Measurements from ENCODE around the gene ID1. TPM values are rescaled to one million over a fixed set of nuclear protein-coding genes. Genes with fewer than 3 reads are reported as not detected.

The ID1 gene, protein sequence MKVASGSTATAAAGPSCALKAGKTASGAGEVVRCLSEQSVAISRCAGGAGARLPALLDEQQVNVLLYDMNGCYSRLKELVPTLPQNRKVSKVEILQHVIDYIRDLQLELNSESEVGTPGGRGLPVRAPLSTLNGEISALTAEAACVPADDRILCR
- 298 TPM for polyA plus RNA-seq (2013, experiment 1 of 2)
- 282 TPM for polyA plus RNA-seq (2013, experiment 2 of 2)

DNA sequence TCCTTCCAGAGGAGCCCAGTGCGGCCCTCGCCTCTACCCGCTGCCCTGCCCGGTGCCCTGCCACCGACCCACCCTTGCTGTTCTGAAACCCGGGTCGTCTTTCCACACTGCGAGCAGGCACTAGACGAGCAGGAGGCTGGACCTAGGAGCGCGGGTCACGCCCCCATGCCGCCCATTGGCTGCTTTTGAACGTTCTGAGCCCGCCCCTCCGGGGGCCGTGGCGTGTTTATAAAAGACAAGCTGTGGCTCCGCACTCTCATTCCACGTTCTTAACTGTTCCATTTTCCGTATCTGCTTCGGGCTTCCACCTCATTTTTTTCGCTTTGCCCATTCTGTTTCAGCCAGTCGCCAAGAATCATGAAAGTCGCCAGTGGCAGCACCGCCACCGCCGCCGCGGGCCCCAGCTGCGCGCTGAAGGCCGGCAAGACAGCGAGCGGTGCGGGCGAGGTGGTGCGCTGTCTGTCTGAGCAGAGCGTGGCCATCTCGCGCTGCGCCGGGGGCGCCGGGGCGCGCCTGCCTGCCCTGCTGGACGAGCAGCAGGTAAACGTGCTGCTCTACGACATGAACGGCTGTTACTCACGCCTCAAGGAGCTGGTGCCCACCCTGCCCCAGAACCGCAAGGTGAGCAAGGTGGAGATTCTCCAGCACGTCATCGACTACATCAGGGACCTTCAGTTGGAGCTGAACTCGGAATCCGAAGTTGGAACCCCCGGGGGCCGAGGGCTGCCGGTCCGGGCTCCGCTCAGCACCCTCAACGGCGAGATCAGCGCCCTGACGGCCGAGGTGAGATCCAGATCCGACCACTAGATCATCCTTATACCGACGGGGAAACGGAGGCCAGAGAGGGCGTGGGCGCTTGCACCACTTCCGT lies at the start of gene ID1:
Gene ID1, plus strand, starts transcription at position 259 of the 871 bp plus-strand sequence. Its CDS starts 99 bp downstream, at position 358.
- H3K27ac ChIP-seq (ENCODE audit: low read depth, low read length) = peak within 1 kb of the TSS; percentile 93
- peak within 1 kb of the TSS; percentile 98 for H3K9ac ChIP-seq (ENCODE audit: low read length)
- H3K23ac ChIP-seq (ENCODE audit: low read length) = peak within 1 kb of the TSS; percentile 48
- H3K4me2 ChIP-seq (ENCODE audit: low read length) = peak within 1 kb of the TSS; percentile 58
- H3K56ac ChIP-seq (ENCODE audit: low read length) = peak within 1 kb of the TSS; percentile 99
- no peak within 1 kb of the TSS for H2BK120ac ChIP-seq (ENCODE audit: low read depth, low read length)
- H2AK5ac ChIP-seq (ENCODE audit: low read length) = no peak within 1 kb of the TSS
- no peak within 1 kb of the TSS for H4K5ac ChIP-seq (ENCODE audit: low read length)
- peak within 1 kb of the TSS; percentile 84 for H3K4ac ChIP-seq (ENCODE audit: low read depth, low read length)
- H3K18ac ChIP-seq (ENCODE audit: low read length) = peak within 1 kb of the TSS; percentile 85
- WGBS (ENCODE audit: extremely low coverage, insufficient coverage, low lambda C conversion rate) = no CpG with 5 or more reads among the region's 74 CpGs
- DNase-seq = peak; percentile 99
- H4K8ac ChIP-seq (ENCODE audit: low read depth, low read length) = no peak within 1 kb of the TSS
- H3K79me1 ChIP-seq (ENCODE audit: low read length) = peaks cover 2% of the 10 kb centered on the region
- peak within 1 kb of the TSS; percentile 93 for H3K4me3 ChIP-seq (ENCODE audit: low read length)
- H3K79me2 ChIP-seq (ENCODE audit: control insufficient read depth, insufficient read depth, low read length) = peaks cover 26% of the 10 kb centered on the region
- H3K4me1 ChIP-seq (ENCODE audit: control insufficient read depth, low read depth, low read length) = peaks cover 3% of the 10 kb centered on the region
- H2BK5ac ChIP-seq (ENCODE audit: low read length) = peak within 1 kb of the TSS; percentile 85
- H2BK15ac ChIP-seq (replicated peaks; ENCODE audit: low read depth) = no peak within 1 kb of the TSS
- H3K27me3 ChIP-seq (ENCODE audit: insufficient read depth, low read length, poor library complexity) = no peaks in the 10 kb centered on the region
- H3K36me3 ChIP-seq (ENCODE audit: control insufficient read depth, insufficient read depth, low read length) = no peaks in the 10 kb centered on the region

DNA sequence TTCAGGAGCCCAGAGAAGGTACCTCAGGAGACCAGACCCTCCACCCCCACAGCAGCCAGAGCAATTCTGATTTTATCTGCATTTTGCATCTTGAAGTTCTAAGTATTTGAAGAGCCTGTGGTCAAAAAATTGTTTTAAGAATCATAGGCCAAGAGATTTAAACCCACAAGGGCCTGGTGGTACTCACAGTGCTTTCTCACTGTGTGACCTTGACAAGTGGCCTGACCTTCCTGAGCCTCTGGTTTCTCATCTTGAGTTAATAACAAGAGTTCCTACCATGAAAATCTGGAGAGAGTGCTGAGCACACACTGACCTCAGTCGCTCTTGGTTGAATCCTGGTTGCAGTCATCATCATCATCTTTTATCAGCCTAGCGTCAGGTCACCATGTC lies 45.4 kb upstream of the ID1 start:
- H2AK5ac ChIP-seq (ENCODE audit: low read length) = no peak overlapping the region
- no CpG with 5 or more reads among the region's 2 CpGs for WGBS (ENCODE audit: extremely low coverage, insufficient coverage, low lambda C conversion rate)
- no peak overlapping the region for H3K4me3 ChIP-seq (ENCODE audit: low read length)
- H3K56ac ChIP-seq (ENCODE audit: low read length) = peak overlapping the region; percentile 53
- H2BK120ac ChIP-seq (ENCODE audit: low read depth, low read length) = no peak overlapping the region
- no peak overlapping the region for H4K5ac ChIP-seq (ENCODE audit: low read length)
- no peak overlapping the region for H4K8ac ChIP-seq (ENCODE audit: low read depth, low read length)
- H3K27me3 ChIP-seq (ENCODE audit: insufficient read depth, low read length, poor library complexity) = no peaks in the 10 kb centered on the region
- no peaks in the 10 kb centered on the region for H3K79me1 ChIP-seq (ENCODE audit: low read length)
- DNase-seq = no peak
- peaks cover 2% of the 10 kb centered on the region for H3K4me1 ChIP-seq (ENCODE audit: control insufficient read depth, low read depth, low read length)
- no peaks in the 10 kb centered on the region for H3K79me2 ChIP-seq (ENCODE audit: control insufficient read depth, insufficient read depth, low read length)
- peaks cover 19% of the 10 kb centered on the region for H3K36me3 ChIP-seq (ENCODE audit: control insufficient read depth, insufficient read depth, low read length)
- H2BK15ac ChIP-seq (replicated peaks; ENCODE audit: low read depth) = no peak overlapping the region
- no peak overlapping the region for H3K4me2 ChIP-seq (ENCODE audit: low read length)
- no peak overlapping the region for H3K4ac ChIP-seq (ENCODE audit: low read depth, low read length)
- H3K27ac ChIP-seq (ENCODE audit: low read depth, low read length) = no peak overlapping the region
- H3K9ac ChIP-seq (ENCODE audit: low read length) = peak overlapping the region; percentile 45
- H3K23ac ChIP-seq (ENCODE audit: low read length) = no peak overlapping the region
- no peak overlapping the region for H2BK5ac ChIP-seq (ENCODE audit: low read length)
- H3K18ac ChIP-seq (ENCODE audit: low read length) = no peak overlapping the region

DNA sequence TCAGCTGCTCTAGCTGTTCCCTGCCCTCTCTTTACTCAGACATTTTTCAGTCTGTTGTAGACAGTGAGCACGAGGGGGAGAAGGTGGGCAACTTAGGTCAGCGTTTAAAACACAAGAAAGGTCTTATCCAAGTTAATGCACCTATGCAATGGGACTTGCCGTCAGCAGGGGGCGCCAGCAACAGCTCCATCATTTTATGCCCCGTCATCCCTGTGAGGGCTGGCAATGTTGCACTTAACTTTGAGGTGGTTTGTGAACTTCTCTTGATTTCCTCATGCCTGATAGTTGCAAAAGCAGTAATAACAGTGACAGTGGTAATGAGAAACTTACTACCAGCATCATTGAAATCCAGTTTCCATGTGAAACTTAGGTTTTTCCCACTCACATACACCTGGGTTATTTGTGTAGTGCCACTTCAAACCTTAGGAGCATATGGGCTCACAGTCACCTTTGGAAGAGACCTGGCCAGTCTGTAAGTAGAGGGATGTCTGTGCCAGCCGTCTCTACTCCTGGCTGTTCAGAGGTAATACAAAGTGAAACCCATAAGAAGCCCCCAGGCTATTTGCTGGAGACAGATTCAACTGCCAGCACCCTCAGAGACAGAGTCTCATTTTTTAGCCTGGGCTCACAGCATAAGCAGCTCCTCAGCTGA lies 44.9 kb upstream of the ID1 start:
- H3K9ac ChIP-seq (ENCODE audit: low read length) = peak overlapping the region; percentile 45
- H2BK15ac ChIP-seq (replicated peaks; ENCODE audit: low read depth) = no peak overlapping the region
- H3K18ac ChIP-seq (ENCODE audit: low read length) = peak overlapping the region; percentile 40
- no peak overlapping the region for H3K27ac ChIP-seq (ENCODE audit: low read depth, low read length)
- no peak overlapping the region for H3K23ac ChIP-seq (ENCODE audit: low read length)
- no peak overlapping the region for H4K5ac ChIP-seq (ENCODE audit: low read length)
- no peak overlapping the region for H2BK120ac ChIP-seq (ENCODE audit: low read depth, low read length)
- no peak overlapping the region for H3K4ac ChIP-seq (ENCODE audit: low read depth, low read length)
- no peak overlapping the region for H4K8ac ChIP-seq (ENCODE audit: low read depth, low read length)
- no peaks in the 10 kb centered on the region for H3K79me2 ChIP-seq (ENCODE audit: control insufficient read depth, insufficient read depth, low read length)
- H3K36me3 ChIP-seq (ENCODE audit: control insufficient read depth, insufficient read depth, low read length) = peaks cover 14% of the 10 kb centered on the region
- H3K4me3 ChIP-seq (ENCODE audit: low read length) = no peak overlapping the region
- peak overlapping the region; percentile 54 for H2BK5ac ChIP-seq (ENCODE audit: low read length)
- WGBS (ENCODE audit: extremely low coverage, insufficient coverage, low lambda C conversion rate) = no CpG with 5 or more reads among the region's 6 CpGs
- H3K79me1 ChIP-seq (ENCODE audit: low read length) = no peaks in the 10 kb centered on the region
- H3K27me3 ChIP-seq (ENCODE audit: insufficient read depth, low read length, poor library complexity) = no peaks in the 10 kb centered on the region
- peak overlapping the region; percentile 25 for H2AK5ac ChIP-seq (ENCODE audit: low read length)
- peaks cover 2% of the 10 kb centered on the region for H3K4me1 ChIP-seq (ENCODE audit: control insufficient read depth, low read depth, low read length)
- H3K4me2 ChIP-seq (ENCODE audit: low read length) = no peak overlapping the region
- peak overlapping the region; percentile 75 for H3K56ac ChIP-seq (ENCODE audit: low read length)
- DNase-seq = peak; percentile 89

DNA sequence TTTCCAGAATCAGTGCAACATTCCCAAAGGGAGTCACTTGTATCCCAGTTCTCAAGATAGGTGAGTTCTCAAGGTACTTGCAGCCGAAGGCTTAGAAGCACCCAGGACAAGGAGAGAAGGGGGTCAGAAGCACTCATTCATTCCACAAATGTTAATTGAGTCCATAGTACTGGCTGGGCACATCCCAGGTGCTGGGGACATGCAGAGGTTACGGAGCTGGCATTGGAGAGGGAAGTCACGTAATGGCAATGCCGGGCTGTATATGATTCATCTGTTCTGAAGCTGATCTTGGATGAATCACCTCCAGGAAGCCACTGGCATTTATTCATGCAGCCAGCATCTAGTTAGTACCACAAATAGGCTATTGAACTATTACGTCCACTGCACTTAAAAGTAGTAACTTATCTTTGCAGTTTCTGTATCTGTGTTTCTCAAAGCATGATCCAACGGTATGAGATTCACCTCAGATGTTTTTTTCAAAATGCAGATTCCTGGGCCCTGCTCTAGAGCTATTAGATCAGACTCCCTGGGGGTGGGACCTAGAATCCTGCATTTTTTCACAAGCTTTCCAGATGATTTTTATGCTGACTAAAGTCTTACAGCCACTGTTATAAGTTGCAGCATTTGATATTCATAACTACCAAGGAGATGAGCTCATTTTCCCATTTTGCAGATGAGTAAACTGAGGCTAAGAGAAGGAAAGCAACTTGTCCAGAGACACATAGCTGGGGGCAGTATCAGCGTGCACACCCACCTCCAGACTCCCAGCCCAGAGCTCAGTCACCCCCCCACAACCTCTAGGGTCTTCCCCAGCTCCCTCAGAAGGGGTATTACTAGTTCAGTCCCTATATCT lies 44.1 kb upstream of the ID1 start:
- Histone ChIP-seq H2BK5ac (ENCODE audit: low read length) (no peak overlapping the region), H4K5ac (ENCODE audit: low read length) (no peak overlapping the region), H3K79me2 (ENCODE audit: control insufficient read depth, insufficient read depth, low read length) (no peaks in the 10 kb centered on the region), H3K4me1 (ENCODE audit: control insufficient read depth, low read depth, low read length) (peaks cover 2% of the 10 kb centered on the region), H2BK120ac (ENCODE audit: low read depth, low read length) (no peak overlapping the region), H3K4ac (ENCODE audit: low read depth, low read length) (no peak overlapping the region), H3K23ac (ENCODE audit: low read length) (no peak overlapping the region), H3K4me2 (ENCODE audit: low read length) (no peak overlapping the region), H3K9ac (ENCODE audit: low read length) (peak overlapping the region; percentile 32), H3K4me3 (ENCODE audit: low read length) (no peak overlapping the region), H3K36me3 (ENCODE audit: control insufficient read depth, insufficient read depth, low read length) (peaks cover 14% of the 10 kb centered on the region), H3K18ac (ENCODE audit: low read length) (peak overlapping the region; percentile 40), H3K79me1 (ENCODE audit: low read length) (no peaks in the 10 kb centered on the region), H2BK15ac (replicated peaks; ENCODE audit: low read depth) (no peak overlapping the region), H4K8ac (ENCODE audit: low read depth, low read length) (no peak overlapping the region), H2AK5ac (ENCODE audit: low read length) (no peak overlapping the region), H3K27ac (ENCODE audit: low read depth, low read length) (no peak overlapping the region), H3K56ac (ENCODE audit: low read length) (no peak overlapping the region), H3K27me3 (ENCODE audit: insufficient read depth, low read length, poor library complexity) (no peaks in the 10 kb centered on the region)
- WGBS (ENCODE audit: extremely low coverage, insufficient coverage, low lambda C conversion rate) = no CpG with 5 or more reads among the region's 7 CpGs
- no peak for DNase-seq

DNA sequence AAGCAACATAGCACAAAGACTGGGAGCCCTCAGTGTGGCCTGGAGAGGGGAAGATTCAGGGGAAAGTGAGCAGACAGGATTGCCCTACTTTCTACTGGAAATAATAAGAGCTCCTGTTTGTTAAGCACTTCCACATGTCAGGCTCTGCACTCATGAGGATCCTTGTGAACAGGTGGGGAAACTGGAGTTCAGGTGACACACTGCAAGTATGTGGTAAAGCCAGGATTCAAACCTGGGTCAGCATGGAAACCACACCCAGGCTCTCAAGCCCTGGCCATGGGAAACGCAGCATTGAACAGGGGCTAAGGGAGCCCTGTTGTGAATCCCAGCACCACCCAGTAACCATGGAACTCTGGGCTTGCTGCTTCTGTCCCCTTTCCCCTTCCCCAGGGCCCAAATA lies 42.8 kb upstream of the ID1 start:
- H3K9ac ChIP-seq (ENCODE audit: low read length) = no peak overlapping the region
- no peak overlapping the region for H2BK5ac ChIP-seq (ENCODE audit: low read length)
- H3K4me1 ChIP-seq (ENCODE audit: control insufficient read depth, low read depth, low read length) = peaks cover 2% of the 10 kb centered on the region
- no peak overlapping the region for H3K4me3 ChIP-seq (ENCODE audit: low read length)
- H4K5ac ChIP-seq (ENCODE audit: low read length) = no peak overlapping the region
- no peak overlapping the region for H3K23ac ChIP-seq (ENCODE audit: low read length)
- peaks cover 13% of the 10 kb centered on the region for H3K36me3 ChIP-seq (ENCODE audit: control insufficient read depth, insufficient read depth, low read length)
- no peak overlapping the region for H3K27ac ChIP-seq (ENCODE audit: low read depth, low read length)
- H3K27me3 ChIP-seq (ENCODE audit: insufficient read depth, low read length, poor library complexity) = no peaks in the 10 kb centered on the region
- no peak for DNase-seq
- H3K79me1 ChIP-seq (ENCODE audit: low read length) = no peaks in the 10 kb centered on the region
- H3K79me2 ChIP-seq (ENCODE audit: control insufficient read depth, insufficient read depth, low read length) = no peaks in the 10 kb centered on the region
- no peak overlapping the region for H3K56ac ChIP-seq (ENCODE audit: low read length)
- H3K4me2 ChIP-seq (ENCODE audit: low read length) = no peak overlapping the region
- no peak overlapping the region for H2BK120ac ChIP-seq (ENCODE audit: low read depth, low read length)
- H2BK15ac ChIP-seq (replicated peaks; ENCODE audit: low read depth) = no peak overlapping the region
- WGBS (ENCODE audit: extremely low coverage, insufficient coverage, low lambda C conversion rate) = no CpG with 5 or more reads among the region's 1 CpG
- no peak overlapping the region for H2AK5ac ChIP-seq (ENCODE audit: low read length)
- H3K4ac ChIP-seq (ENCODE audit: low read depth, low read length) = no peak overlapping the region
- no peak overlapping the region for H3K18ac ChIP-seq (ENCODE audit: low read length)
- H4K8ac ChIP-seq (ENCODE audit: low read depth, low read length) = no peak overlapping the region

All from mesendoderm (in vitro differentiated cells).